NB4 (cell line): ENCODE data around the gene MRPL17.
"Not testable (repeated sequence)": the region's sequence is repeated elsewhere in the genome, so short reads cannot be mapped to it uniquely, and the experiment has no call there.

Experiments
- DNase-seq: peaks from one replicate; pipeline ENCODE4 v3.0.0; 2010; ENCODE audit warnings: low read depth
- H3K4me3 ChIP-seq: one replicate; pipeline ENCODE4 v1.5.1; 2011; ENCODE audit warnings: mild to moderate bottlenecking, low read depth, low read length, moderate library complexity
- CTCF ChIP-seq: IDR thresholded peaks from one replicate; pipeline ENCODE4 v1.5.1; 2012; ENCODE audit warnings: low read depth, low read length
- MAX ChIP-seq: IDR thresholded peaks from 2 replicates; pipeline ENCODE4 v1.6.1; 2011; ENCODE audit warnings: low read depth, low read length
- MYC ChIP-seq: IDR thresholded peaks from 2 replicates; pipeline ENCODE4 v1.6.1; 2011; ENCODE audit warnings: low read depth, low read length
- POLR2A ChIP-seq: IDR thresholded peaks from 2 replicates; pipeline ENCODE4 v1.6.1; 2011; ENCODE audit warnings: mild to moderate bottlenecking; ENCODE audit not compliant: insufficient read length; ENCODE audit errors: extremely low read depth

MRPL17 gene

GRCh38 chr11:6719576-6719975, 36.4 kb upstream of the MRPL17 start:
- no peak for DNase-seq

GRCh38 chr11:6717426-6717825, 34.3 kb upstream of the MRPL17 start:
- H3K4me3 ChIP-seq = no peak overlapping the region
- TF ChIP-seq MYC (no peak), POLR2A (no peak), CTCF (no peak), MAX (no peak)
- no peak for DNase-seq

More at GRCh38 chr11:6719576-6719975, 36.4 kb upstream of the MRPL17 start:
- TF ChIP-seq CTCF = no peak
- TF ChIP-seq MAX = no peak
- TF ChIP-seq POLR2A = no peak
- TF ChIP-seq MYC = no peak
- no peak overlapping the region for H3K4me3 ChIP-seq

GRCh38 chr11:6711552-6711951, 28.4 kb upstream of the MRPL17 start:
- H3K4me3 ChIP-seq = not testable (repeated sequence)
- peak; percentile 35 for DNase-seq
- TF ChIP-seq CTCF = peak; percentile 46

GRCh38 chr11:6708876-6709275, 25.7 kb upstream of the MRPL17 start:
- no peak overlapping the region for H3K4me3 ChIP-seq
- TF ChIP-seq POLR2A (no peak), MAX (no peak), MYC (no peak), CTCF (no peak)
- DNase-seq = no peak

GRCh38 chr11:6705905-6706535, 22.9 kb upstream of the MRPL17 start:
- TF ChIP-seq CTCF = peak; percentile 86
- no peak for TF ChIP-seq MAX
- no peak for TF ChIP-seq POLR2A
- no peak for TF ChIP-seq MYC
- no peak overlapping the region for H3K4me3 ChIP-seq
- peak; percentile 60 for DNase-seq
